A549 (cell line): ENCODE data around the gene DMRTA2. TPM values are rescaled to one million over a fixed set of nuclear protein-coding genes. Genes with fewer than 3 reads are reported as not detected.

ENCODE experiments used
- ATAC-seq, 2 experiments: fragments of 200-7000 bp in 1 of 2; fragments of >200 bp in 1 of 2; cut with Nextera tagmentation in 1 of 2; cut with Tn5 transposase in 1 of 2; 3 replicates each; pipeline versions ENCODE4 v1.8.0 to v1.9.1; 2018 to 2020; ENCODE audit warnings: mild to moderate bottlenecking in 1 of 2, moderate library complexity in 1 of 2
- CTCF ChIA-PET: fragments of 300-600 bp; sonication (Branson Sonifier 250); formaldehyde crosslinking; extraction: SDS; loops from one replicate; lab custom pipeline; 2021; ENCODE audit warnings: antibody characterized with exemption, inconsistent platforms; lab: Yijun Ruan, JAX
- POLR2A ChIA-PET: fragments of 350-600 bp; formaldehyde crosslinking; extraction: SDS; loops from one replicate; lab custom pipeline; 2021; ENCODE audit warnings: antibody characterized with exemption, inconsistent platforms; lab: Yijun Ruan, JAX
- DNase-seq, 2 experiments: peaks; one replicate each; pipeline versions ENCODE4 v3.0.0 to v3.0.0-alpha.2; 2011 to 2016; ENCODE audit warnings: low read depth in 1 of 2, low spot score in 1 of 2
- FAIRE-seq: peaks from 2 replicates; lab custom pipeline; 2011; peaks lifted over from hg19 to GRCh38; lab: Jason Lieb, UNC
- H3K27ac ChIP-seq, 2 experiments: fragments of >200 bp; sonication (Bioruptor Twin); formaldehyde crosslinking; 3 replicates each; pipeline ENCODE4 v1.5.1; 2016 to 2017
- H3K4me1 ChIP-seq: fragments of >200 bp; sonication (Bioruptor Twin); formaldehyde crosslinking; 3 replicates; pipeline ENCODE4 v1.6.1; 2016
- H3K4me2 ChIP-seq: fragments of >200 bp; sonication (Bioruptor Twin); formaldehyde crosslinking; 3 replicates; pipeline ENCODE4 v1.6.1; 2016
- H3K4me3 ChIP-seq: fragments of >200 bp; sonication (Bioruptor Twin); formaldehyde crosslinking; 3 replicates; pipeline ENCODE4 v1.5.1; 2016
- H3K9me3 ChIP-seq: fragments of >200 bp; sonication (Bioruptor Twin); formaldehyde crosslinking; 3 replicates; pipeline ENCODE4 v1.6.1; 2016
- CTCF ChIP-seq: fragments of >200 bp; sonication (Bioruptor Twin); formaldehyde crosslinking; IDR thresholded peaks from 3 replicates; pipeline ENCODE4 v1.5.1; 2016
- POLR2AphosphoS2 ChIP-seq: conservative IDR thresholded peaks from 2 replicates; pipeline ENCODE4 v1.6.1; 2012; ENCODE audit warnings: low read length, improper control_type of control experiment, inconsistent platforms
- RAD21 ChIP-seq, 2 experiments: fragments of >200 bp in 1 of 2; sonication (Bioruptor Twin) in 1 of 2; formaldehyde crosslinking in 1 of 2; IDR thresholded peaks in 1 of 2; conservative IDR thresholded peaks in 1 of 2; 2 replicates in 1 of 2; 3 replicates in 1 of 2; pipeline ENCODE4 v1.6.1; 2012 to 2018; ENCODE audit warnings: inconsistent platforms in 1 of 2
- REST ChIP-seq: fragments of 200-600 bp; sonication (generic); IDR thresholded peaks from 2 replicates; pipeline ENCODE4 v1.6.1; 2016; ENCODE audit warnings: antibody characterized with exemption, mild to moderate bottlenecking, moderate library complexity
- SMC3 ChIP-seq: fragments of >200 bp; sonication (Bioruptor Twin); formaldehyde crosslinking; IDR thresholded peaks from 3 replicates; pipeline ENCODE4 v1.6.1; 2018; ENCODE audit warnings: inconsistent platforms
- USF2 ChIP-seq: fragments of 450-650 bp; IDR thresholded peaks from 2 replicates; pipeline ENCODE4 v1.6.1; 2014; ENCODE audit warnings: antibody characterized with exemption
- WGBS: methylation state at CpG from one replicate; pipeline ENCODE4 v1.1.6; 2017; ENCODE audit errors: missing lambda C conversion rate; 5-methylcytosine and 5-hydroxymethylcytosine counted together
- polyA plus RNA-seq, 4 experiments: library from polyadenylated mRNA; depleted of rRNA in 3 of 4; stranded (reverse); fragments of >200 nt; fragmentation: RNase III in 1 of 4; extraction: RNeasy Plus Mini Kit Qiagen cat#74134 plus additional on column Dnase treatment in 1 of 4; gene quantifications; 2 replicates in 3 of 4; 3 replicates in 1 of 4; pipeline ENCODE4 v1.2.3, GENCODE V29; 2011 to 2017

Gene DMRTA2
- polyA plus RNA-seq, 2 of the 4 experiments (the other 2 are of a cell fraction) = 0.03 to 0.13 TPM

- ChIA-PET POLR2A (no interaction called here), CTCF (interaction anchor here (0.7 to 4.7 kb wide), 15 partner anchors 9 to 367 kb away, joined by 3 to 33 read pairs (median 4); no protein-coding TSS in a partner anchor)
- Histone ChIP-seq H3K4me1 (no peaks in the 10 kb centered on the region), H3K4me3 (no peak overlapping the region), H3K27ac (no peak overlapping the region), H3K9me3 (no peaks in the 10 kb centered on the region), H3K4me2 (peak overlapping the region; percentile 61)
- FAIRE-seq (no peak), ATAC-seq (peak; percentile 83 to 86), DNase-seq (peak; percentile 15 to 32)
- WGBS = 14% methylated on average over 29 of the region's 31 CpGs
- TF ChIP-seq SMC3 = peak; percentile 69
- TF ChIP-seq CTCF = peak; percentile 75
- TF ChIP-seq USF2 = no peak
- TF ChIP-seq RAD21 (conservative IDR thresholded peaks at IDR 0.05 in 1 of 2, IDR thresholded peaks at IDR 0.05 in 1 of 2) = peak; percentile 85 to 92
- no peak for TF ChIP-seq REST
- no peak for TF ChIP-seq POLR2AphosphoS2
Observed at GRCh38 chr1:50368179-50369007, 54.9 kb downstream of the DMRTA2 start.
